NOMO-1 treated with DMSO at 0.1 percent for 48 hours (cell line): Measurements from ENCODE around the gene DGKG.

Source experiments
- DNase-seq: peaks from one replicate; lab custom pipeline; 2025; ENCODE audit not compliant: unreplicated experiment; lab: John Stamatoyannopoulos, UW

The DGKG gene

GRCh38 chr3:186216900-186217819, 144.9 kb downstream of the DGKG start:
- DNase-seq, result no peak

- DNase-seq, result no peak
Measured at GRCh38 chr3:186214670-186215069, 147.4 kb downstream of the DGKG start.

GRCh38 chr3:186213946-186214345, 148.1 kb downstream of the DGKG start:
- peak; percentile 12 for DNase-seq

- no peak for DNase-seq
Measured at GRCh38 chr3:186212611-186213010, 149.4 kb downstream of the DGKG start.

GRCh38 chr3:186210852-186211500, 151.1 kb downstream of the DGKG start:
- no peak for DNase-seq

GRCh38 chr3:186209810-186210752, 152.0 kb downstream of the DGKG start:
- DNase-seq, result peak; percentile 69

GRCh38 chr3:186208296-186208989, 153.6 kb downstream of the DGKG start:
- DNase-seq, result peak; percentile 66

- no peak for DNase-seq
Measured at GRCh38 chr3:186207515-186207914, 154.5 kb downstream of the DGKG start.

- no peak for DNase-seq
Measured at GRCh38 chr3:186200726-186201125, 161.3 kb downstream of the DGKG start.

GRCh38 chr3:186198442-186198841, 163.6 kb downstream of the DGKG start:
- no peak for DNase-seq

- no peak for DNase-seq
Measured at GRCh38 chr3:186194451-186194811, 167.6 kb downstream of the DGKG start.

- no peak for DNase-seq
Measured at GRCh38 chr3:186193534-186194450, 168.2 kb downstream of the DGKG start.

GRCh38 chr3:186192823-186193222, 169.2 kb downstream of the DGKG start:
- DNase-seq, result no peak

GRCh38 chr3:186189492-186189891, 172.5 kb downstream of the DGKG start:
- DNase-seq, result no peak

GRCh38 chr3:186187401-186188275, 174.4 kb downstream of the DGKG start:
- no peak for DNase-seq

GRCh38 chr3:186185194-186185787, 176.7 kb downstream of the DGKG start:
- DNase-seq, result peak; percentile 96

- no peak for DNase-seq
Measured at GRCh38 chr3:186184021-186184420, 178.0 kb downstream of the DGKG start.

GRCh38 chr3:186182850-186183249, 179.2 kb downstream of the DGKG start:
- DNase-seq, result no peak
